ENCODE data around the gene SFTA2.

- TF ChIP-seq CTCF (IDR thresholded peaks at IDR 0.05) (no peak), EZH2 (IDR thresholded peaks at IDR 0.05) (no peak), EZH2phosphoT487 (IDR thresholded peaks at IDR 0.05) (no peak)
Measured at GRCh38 chr6:30901436-30901835, 30.5 kb downstream of the SFTA2 start.
